ENCODE data around the gene OGFOD3.
"Not testable (repeated sequence)": the region's sequence is repeated elsewhere in the genome, so short reads cannot be mapped to it uniquely, and the experiment has no call there.

OGFOD3 gene

GRCh38 chr17:82377294-82377693 lies 41.1 kb downstream of the OGFOD3 start:
- H3K18ac ChIP-seq (ENCODE audit: low read length); H3K4me3 ChIP-seq (ENCODE audit: low read length); H3K56ac ChIP-seq (ENCODE audit: low read length); H3K36me3 ChIP-seq (ENCODE audit: control insufficient read depth, insufficient read depth, low read length); H3K79me2 ChIP-seq (ENCODE audit: control insufficient read depth, insufficient read depth, low read length); H3K27me3 ChIP-seq (ENCODE audit: insufficient read depth, low read length, poor library complexity); H3K27ac ChIP-seq (ENCODE audit: low read depth, low read length); H2BK15ac ChIP-seq (replicated peaks; ENCODE audit: low read depth); H4K5ac ChIP-seq (ENCODE audit: low read length); H3K9ac ChIP-seq (ENCODE audit: low read length); H3K79me1 ChIP-seq (ENCODE audit: low read length); H2BK120ac ChIP-seq (ENCODE audit: low read depth, low read length); H3K4me1 ChIP-seq (ENCODE audit: control insufficient read depth, low read depth, low read length); DNase-seq; H3K4me2 ChIP-seq (ENCODE audit: low read length); H3K4ac ChIP-seq (ENCODE audit: low read depth, low read length); H2AK5ac ChIP-seq (ENCODE audit: low read length); H3K23ac ChIP-seq (ENCODE audit: low read length); H4K8ac ChIP-seq (ENCODE audit: low read depth, low read length); H2BK5ac ChIP-seq (ENCODE audit: low read length): not testable (repeated sequence)
- no CpG with 5 or more reads among the region's 5 CpGs for WGBS (ENCODE audit: extremely low coverage, insufficient coverage, low lambda C conversion rate)

- Histone ChIP-seq H3K27ac (ENCODE audit: low read depth, low read length) (no peak overlapping the region), H4K8ac (ENCODE audit: low read depth, low read length) (no peak overlapping the region), H3K23ac (ENCODE audit: low read length) (no peak overlapping the region), H3K36me3 (ENCODE audit: control insufficient read depth, insufficient read depth, low read length) (no peaks in the 10 kb centered on the region), H3K4me1 (ENCODE audit: control insufficient read depth, low read depth, low read length) (no peaks in the 10 kb centered on the region), H3K79me2 (ENCODE audit: control insufficient read depth, insufficient read depth, low read length) (no peaks in the 10 kb centered on the region), H4K5ac (ENCODE audit: low read length) (no peak overlapping the region), H3K56ac (ENCODE audit: low read length) (no peak overlapping the region), H3K4me3 (ENCODE audit: low read length) (no peak overlapping the region), H3K18ac (ENCODE audit: low read length) (no peak overlapping the region), H3K79me1 (ENCODE audit: low read length) (no peaks in the 10 kb centered on the region), H2BK5ac (ENCODE audit: low read length) (no peak overlapping the region), H2BK15ac (replicated peaks; ENCODE audit: low read depth) (no peak overlapping the region), H3K4me2 (ENCODE audit: low read length) (no peak overlapping the region), H2AK5ac (ENCODE audit: low read length) (no peak overlapping the region), H3K4ac (ENCODE audit: low read depth, low read length) (no peak overlapping the region), H2BK120ac (ENCODE audit: low read depth, low read length) (no peak overlapping the region), H3K9ac (ENCODE audit: low read length) (no peak overlapping the region), H3K27me3 (ENCODE audit: insufficient read depth, low read length, poor library complexity) (peaks cover 8% of the 10 kb centered on the region)
- WGBS (ENCODE audit: extremely low coverage, insufficient coverage, low lambda C conversion rate): no CpG with 5 or more reads among the region's 16 CpGs
- DNase-seq: no peak
These were observed 42.2 kb downstream of the OGFOD3 start for GRCh38 chr17:82376042-82376730.

- Histone ChIP-seq H3K27me3 (ENCODE audit: insufficient read depth, low read length, poor library complexity) (peaks cover 15% of the 10 kb centered on the region), H3K23ac (ENCODE audit: low read length) (no peak overlapping the region), H4K8ac (ENCODE audit: low read depth, low read length) (no peak overlapping the region), H3K56ac (ENCODE audit: low read length) (no peak overlapping the region), H3K79me1 (ENCODE audit: low read length) (no peaks in the 10 kb centered on the region), H3K36me3 (ENCODE audit: control insufficient read depth, insufficient read depth, low read length) (no peaks in the 10 kb centered on the region), H3K9ac (ENCODE audit: low read length) (no peak overlapping the region), H3K18ac (ENCODE audit: low read length) (no peak overlapping the region), H3K4ac (ENCODE audit: low read depth, low read length) (no peak overlapping the region), H3K4me3 (ENCODE audit: low read length) (no peak overlapping the region), H3K4me1 (ENCODE audit: control insufficient read depth, low read depth, low read length) (no peaks in the 10 kb centered on the region), H3K79me2 (ENCODE audit: control insufficient read depth, insufficient read depth, low read length) (no peaks in the 10 kb centered on the region), H3K4me2 (ENCODE audit: low read length) (no peak overlapping the region), H2BK15ac (replicated peaks; ENCODE audit: low read depth) (no peak overlapping the region), H3K27ac (ENCODE audit: low read depth, low read length) (no peak overlapping the region), H2BK5ac (ENCODE audit: low read length) (no peak overlapping the region), H4K5ac (ENCODE audit: low read length) (no peak overlapping the region), H2BK120ac (ENCODE audit: low read depth, low read length) (no peak overlapping the region), H2AK5ac (ENCODE audit: low read length) (no peak overlapping the region)
- no peak for DNase-seq
- WGBS (ENCODE audit: extremely low coverage, insufficient coverage, low lambda C conversion rate): no CpG with 5 or more reads among the region's 46 CpGs
These were observed 42.9 kb downstream of the OGFOD3 start for GRCh38 chr17:82375359-82376041.

- H3K4me2 ChIP-seq (ENCODE audit: low read length): no peak overlapping the region
- H2BK5ac ChIP-seq (ENCODE audit: low read length): no peak overlapping the region
- no peak overlapping the region for H3K56ac ChIP-seq (ENCODE audit: low read length)
- no CpG with 5 or more reads among the region's 79 CpGs for WGBS (ENCODE audit: extremely low coverage, insufficient coverage, low lambda C conversion rate)
- no peak overlapping the region for H3K9ac ChIP-seq (ENCODE audit: low read length)
- no peak overlapping the region for H3K4ac ChIP-seq (ENCODE audit: low read depth, low read length)
- no peak overlapping the region for H4K8ac ChIP-seq (ENCODE audit: low read depth, low read length)
- H4K5ac ChIP-seq (ENCODE audit: low read length): no peak overlapping the region
- no peak for DNase-seq
- H3K27ac ChIP-seq (ENCODE audit: low read depth, low read length): no peak overlapping the region
- no peak overlapping the region for H3K23ac ChIP-seq (ENCODE audit: low read length)
- no peak overlapping the region for H2BK15ac ChIP-seq (replicated peaks; ENCODE audit: low read depth)
- H2AK5ac ChIP-seq (ENCODE audit: low read length): no peak overlapping the region
- no peaks in the 10 kb centered on the region for H3K79me2 ChIP-seq (ENCODE audit: control insufficient read depth, insufficient read depth, low read length)
- no peak overlapping the region for H2BK120ac ChIP-seq (ENCODE audit: low read depth, low read length)
- H3K27me3 ChIP-seq (ENCODE audit: insufficient read depth, low read length, poor library complexity): peaks cover 16% of the 10 kb centered on the region
- H3K4me1 ChIP-seq (ENCODE audit: control insufficient read depth, low read depth, low read length): no peaks in the 10 kb centered on the region
- no peak overlapping the region for H3K18ac ChIP-seq (ENCODE audit: low read length)
- H3K4me3 ChIP-seq (ENCODE audit: low read length): no peak overlapping the region
- no peaks in the 10 kb centered on the region for H3K79me1 ChIP-seq (ENCODE audit: low read length)
- H3K36me3 ChIP-seq (ENCODE audit: control insufficient read depth, insufficient read depth, low read length): no peaks in the 10 kb centered on the region
These were observed 43.6 kb downstream of the OGFOD3 start for GRCh38 chr17:82374626-82375331.

GRCh38 chr17:82373731-82374625 lies 44.4 kb downstream of the OGFOD3 start:
- no peak overlapping the region for H3K4me2 ChIP-seq (ENCODE audit: low read length)
- no peak overlapping the region for H3K18ac ChIP-seq (ENCODE audit: low read length)
- no peak overlapping the region for H3K4me3 ChIP-seq (ENCODE audit: low read length)
- H4K5ac ChIP-seq (ENCODE audit: low read length): no peak overlapping the region
- H2BK120ac ChIP-seq (ENCODE audit: low read depth, low read length): no peak overlapping the region
- H3K23ac ChIP-seq (ENCODE audit: low read length): no peak overlapping the region
- peaks cover 16% of the 10 kb centered on the region for H3K27me3 ChIP-seq (ENCODE audit: insufficient read depth, low read length, poor library complexity)
- no peak overlapping the region for H3K56ac ChIP-seq (ENCODE audit: low read length)
- no CpG with 5 or more reads among the region's 37 CpGs for WGBS (ENCODE audit: extremely low coverage, insufficient coverage, low lambda C conversion rate)
- H3K4ac ChIP-seq (ENCODE audit: low read depth, low read length): no peak overlapping the region
- no peak overlapping the region for H2BK15ac ChIP-seq (replicated peaks; ENCODE audit: low read depth)
- no peak for DNase-seq
- no peaks in the 10 kb centered on the region for H3K36me3 ChIP-seq (ENCODE audit: control insufficient read depth, insufficient read depth, low read length)
- no peaks in the 10 kb centered on the region for H3K79me2 ChIP-seq (ENCODE audit: control insufficient read depth, insufficient read depth, low read length)
- no peak overlapping the region for H3K27ac ChIP-seq (ENCODE audit: low read depth, low read length)
- no peak overlapping the region for H4K8ac ChIP-seq (ENCODE audit: low read depth, low read length)
- H3K79me1 ChIP-seq (ENCODE audit: low read length): no peaks in the 10 kb centered on the region
- no peaks in the 10 kb centered on the region for H3K4me1 ChIP-seq (ENCODE audit: control insufficient read depth, low read depth, low read length)
- H2AK5ac ChIP-seq (ENCODE audit: low read length): no peak overlapping the region
- H3K9ac ChIP-seq (ENCODE audit: low read length): no peak overlapping the region
- no peak overlapping the region for H2BK5ac ChIP-seq (ENCODE audit: low read length)
